LNCAP (cell line): Measurements from ENCODE around the gene MYORG.

Experiments used
- TF ChIP-seq, protein P1 (sequence below): fragments of 450-650 bp; IDR thresholded peaks from 2 replicates; pipeline ENCODE4 v1.5.1; 2017; ENCODE audit warnings: mild to moderate bottlenecking

Gene MYORG

DNA sequence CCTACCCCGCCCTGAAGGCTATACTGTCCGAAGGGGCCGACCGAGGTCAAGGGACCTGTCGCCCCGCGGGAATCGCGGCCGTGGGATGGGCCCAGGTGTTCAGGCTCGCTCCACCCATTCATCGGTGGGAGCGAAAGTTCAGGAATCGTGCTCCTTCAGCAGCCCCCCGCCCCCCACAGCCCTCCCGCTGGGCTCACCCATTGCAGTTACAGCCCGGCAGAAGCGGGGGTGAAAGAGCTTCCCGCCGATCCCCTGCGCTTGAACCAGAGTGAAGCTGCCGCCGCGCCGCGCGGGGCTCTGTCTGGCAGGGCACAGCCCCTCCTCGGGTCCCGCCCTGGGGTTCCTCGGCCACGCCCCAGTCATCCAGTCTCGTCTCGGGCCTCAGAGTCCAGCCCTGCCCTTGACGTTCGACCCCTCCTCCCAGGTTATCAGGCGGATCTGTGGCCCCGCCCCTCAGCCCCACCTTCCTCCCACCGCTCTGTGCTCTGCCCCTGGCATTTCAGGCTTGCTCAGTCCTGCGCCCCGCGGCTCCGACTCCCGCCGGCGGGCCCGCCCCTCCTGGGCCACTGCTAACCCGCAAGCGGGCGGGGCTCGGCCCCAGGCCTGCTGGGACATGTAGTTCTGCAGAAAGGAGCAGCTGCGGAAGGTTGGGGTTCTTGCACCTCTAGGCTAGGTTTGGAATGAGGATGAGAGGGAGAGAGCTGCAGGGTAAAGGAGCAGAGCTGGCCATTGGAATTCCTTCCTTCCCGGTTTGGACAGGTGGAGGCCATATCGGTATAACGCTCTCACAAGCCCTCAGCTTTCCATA is at the start of gene MYORG:
MYORG (minus strand) TSS at position 303 of the 808 bp plus-strand sequence. CDS start 3,955 bp downstream, outside the sequence.
- TF ChIP-seq, protein P1, sequence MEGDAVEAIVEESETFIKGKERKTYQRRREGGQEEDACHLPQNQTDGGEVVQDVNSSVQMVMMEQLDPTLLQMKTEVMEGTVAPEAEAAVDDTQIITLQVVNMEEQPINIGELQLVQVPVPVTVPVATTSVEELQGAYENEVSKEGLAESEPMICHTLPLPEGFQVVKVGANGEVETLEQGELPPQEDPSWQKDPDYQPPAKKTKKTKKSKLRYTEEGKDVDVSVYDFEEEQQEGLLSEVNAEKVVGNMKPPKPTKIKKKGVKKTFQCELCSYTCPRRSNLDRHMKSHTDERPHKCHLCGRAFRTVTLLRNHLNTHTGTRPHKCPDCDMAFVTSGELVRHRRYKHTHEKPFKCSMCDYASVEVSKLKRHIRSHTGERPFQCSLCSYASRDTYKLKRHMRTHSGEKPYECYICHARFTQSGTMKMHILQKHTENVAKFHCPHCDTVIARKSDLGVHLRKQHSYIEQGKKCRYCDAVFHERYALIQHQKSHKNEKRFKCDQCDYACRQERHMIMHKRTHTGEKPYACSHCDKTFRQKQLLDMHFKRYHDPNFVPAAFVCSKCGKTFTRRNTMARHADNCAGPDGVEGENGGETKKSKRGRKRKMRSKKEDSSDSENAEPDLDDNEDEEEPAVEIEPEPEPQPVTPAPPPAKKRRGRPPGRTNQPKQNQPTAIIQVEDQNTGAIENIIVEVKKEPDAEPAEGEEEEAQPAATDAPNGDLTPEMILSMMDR: no peak

GRCh38 chr9:34419716-34420504 is 43.2 kb upstream of the MYORG start:
- TF ChIP-seq, protein P1: no peak

DNA sequence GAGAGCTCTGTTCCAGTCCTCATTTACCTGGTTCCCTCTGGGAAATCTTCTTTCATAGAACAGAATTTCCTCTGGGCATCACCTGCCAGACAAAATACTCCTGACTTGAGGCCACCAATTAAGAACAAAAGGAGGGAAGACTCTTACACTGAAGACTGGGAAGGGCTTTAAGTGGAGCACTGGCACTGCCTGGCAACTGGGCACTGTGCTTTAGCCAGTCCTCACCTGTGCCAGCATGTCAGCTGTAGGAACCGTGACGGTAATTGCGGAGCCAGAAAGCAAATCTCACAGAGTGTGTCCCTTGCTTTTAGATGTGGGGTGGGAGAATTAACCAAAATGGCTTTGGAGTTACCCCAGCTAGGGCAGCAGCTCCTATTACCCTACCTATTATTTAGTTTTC is 41.0 kb upstream of the MYORG start:
- TF ChIP-seq, protein P1: no peak

- TF ChIP-seq, protein P1: no peak
Observed at GRCh38 chr9:34413231-34413852, 36.6 kb upstream of the MYORG start.

DNA sequence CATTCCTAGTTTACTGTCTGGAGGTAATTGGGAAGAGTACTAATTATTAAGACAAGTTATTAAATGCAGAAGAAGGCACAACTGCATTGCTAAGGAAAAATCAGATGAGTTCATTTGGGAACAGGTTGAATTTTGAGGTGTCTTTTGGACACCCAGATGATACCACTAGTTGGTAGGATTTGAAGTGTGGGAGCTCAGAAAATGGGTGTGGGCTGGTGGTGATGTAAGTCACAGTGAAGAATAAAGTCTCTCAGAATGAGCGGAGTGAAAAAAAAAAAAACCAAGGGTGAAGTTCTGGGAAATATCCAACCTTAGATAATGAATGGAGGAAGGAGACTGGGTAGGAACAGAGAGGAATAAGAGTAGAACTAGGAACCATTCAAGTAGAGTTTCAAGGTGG is 35.6 kb upstream of the MYORG start:
- TF ChIP-seq, protein P1: no peak

- TF ChIP-seq, protein P1: no peak
Observed at GRCh38 chr9:34409154-34409553, 32.5 kb upstream of the MYORG start.

DNA sequence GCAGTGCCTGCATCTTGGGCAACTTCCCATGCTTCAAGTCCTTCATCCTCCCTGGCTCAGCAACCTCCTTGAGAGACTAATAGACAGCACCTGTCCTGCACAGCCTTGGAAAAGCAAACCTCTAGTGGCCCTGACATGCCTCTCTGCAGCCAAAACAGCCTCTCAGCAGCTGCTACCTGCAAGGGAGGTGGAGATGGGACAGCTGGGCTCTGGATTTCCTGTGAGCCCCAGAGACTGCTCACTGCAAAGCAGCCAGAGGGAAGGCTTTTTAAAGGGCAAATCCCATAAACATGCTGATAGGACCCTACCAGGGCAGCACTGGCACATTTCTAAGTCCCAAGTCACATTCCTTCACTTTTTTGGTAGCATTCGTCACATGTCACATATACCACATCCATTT is 31.5 kb upstream of the MYORG start:
- TF ChIP-seq, protein P1: no peak
